Upper lobe of left lung (tissue), 6 donors: Measurements from ENCODE around the gene CSNK1A1L. TPM values are rescaled to one million over a fixed set of nuclear protein-coding genes. Genes with fewer than 3 reads are reported as not detected.

Experiments
- ATAC-seq, 2 donors: fragments of 200-7000 bp; cut with Tn5 transposase; one replicate each; pipeline ENCODE4 v1.9.1; 2022; ENCODE audit warnings: mild to moderate bottlenecking in 2 of 2, moderate library complexity in 2 of 2; ENCODE audit not compliant: low FRiP score in 2 of 2
- DNase-seq, 2 donors: peaks; one replicate each; pipeline ENCODE4 v3.0.0-alpha.2; 2019 to 2020
- H3K27ac ChIP-seq, 4 donors: fragments of 200-600 bp; sonication (generic); one replicate each; pipeline ENCODE4 v1.5.1; 2016 to 2019
- H3K27me3 ChIP-seq, 4 donors: fragments of 200-600 bp; sonication (generic); one replicate each; pipeline ENCODE4 v1.5.1; 2017 to 2019
- H3K36me3 ChIP-seq, 4 donors: fragments of 200-600 bp; sonication (generic); one replicate each; pipeline ENCODE4 v1.5.1; 2016 to 2019
- H3K4me1 ChIP-seq, 4 donors: fragments of 200-600 bp; sonication (generic); one replicate each; pipeline ENCODE4 v1.5.1; 2018 to 2019
- H3K4me3 ChIP-seq, 4 donors: fragments of 200-600 bp; sonication (generic); one replicate each; pipeline ENCODE4 v1.5.1; 2017 to 2019; ENCODE audit warnings: mild to moderate bottlenecking in 2 of 4, moderate library complexity in 1 of 4
- H3K9me3 ChIP-seq, 4 donors: fragments of 200-600 bp; sonication (generic); one replicate each; pipeline ENCODE4 v1.5.1; 2018 to 2019
- CTCF ChIP-seq, 6 experiments: fragments of 450-650 bp in 4 of 6; fragments of 200-600 bp in 2 of 6; sonication (generic) in 2 of 6; IDR thresholded peaks; one replicate each; pipeline ENCODE4 v1.5.1; 2016 to 2019; ENCODE audit warnings: antibody characterized with exemption in 6 of 6
- EP300 ChIP-seq, 4 donors: sonication (generic); formaldehyde crosslinking; IDR thresholded peaks; one replicate each; pipeline ENCODE4 v1.5.1; 2017; ENCODE audit warnings: antibody characterized with exemption in 4 of 4, control low read depth in 2 of 4
- POLR2A ChIP-seq, 4 donors: fragments of 450-650 bp; IDR thresholded peaks; one replicate each; pipeline ENCODE4 v1.5.1; 2016 to 2017; ENCODE audit warnings: antibody characterized with exemption in 4 of 4, mild to moderate bottlenecking in 2 of 4
- POLR2AphosphoS5 ChIP-seq, 2 donors: sonication (generic); formaldehyde crosslinking; IDR thresholded peaks; one replicate each; pipeline ENCODE4 v1.5.1; 2017; ENCODE audit warnings: antibody characterized with exemption in 2 of 2
- WGBS, 2 donors: methylation state at CpG; one replicate each; pipeline ENCODE4 v1.1.5; 2017 to 2018; 5-methylcytosine and 5-hydroxymethylcytosine counted together
- total RNA-seq, 6 donors: library from RNA; depleted of rRNA in 4 of 6; stranded (reverse); fragments of >200 nt in 4 of 6; gene quantifications; one replicate each; pipeline versions ENCODE4 v1.1.0 to v1.2.1, GENCODE V29; 2016 to 2021
- donor health status: DM: no; HTN: no; CAD: no; lungs with moderate emphysema.
- donor health status: DM: no; HTN: yes; CAD: no; lungs with severe emphysema.

CSNK1A1L gene
- total RNA-seq, 6 donors from 2014 or later: not detected

DNA sequence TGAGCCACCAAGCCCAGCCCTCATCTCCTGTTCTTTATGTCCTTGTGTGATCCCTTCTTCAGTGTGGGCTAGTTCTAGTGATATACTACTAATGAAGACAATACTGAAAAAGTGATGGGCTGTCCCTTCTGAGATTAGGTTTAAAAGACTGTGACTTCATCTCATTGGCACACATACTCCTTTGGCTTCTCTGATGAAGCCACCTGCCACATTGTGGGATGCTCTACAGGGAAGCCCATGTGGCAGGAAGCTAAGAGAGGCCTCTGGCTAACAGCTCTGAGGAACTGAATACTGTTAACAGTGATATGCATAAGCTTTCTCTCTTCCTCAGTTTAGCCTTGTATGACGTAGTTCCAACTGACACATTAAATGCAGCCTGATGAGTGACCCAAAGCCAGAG, 13.6 kb downstream of the CSNK1A1L start:
- DNase-seq (no peak), ATAC-seq (no peak)
- no peaks in the 10 kb centered on the region for H3K9me3 ChIP-seq
- H3K4me1 ChIP-seq: no peaks in the 10 kb centered on the region
- H3K27ac ChIP-seq: peak overlapping the region in 2 of 4 donors; percentile 33 to 73
- no peak overlapping the region for H3K4me3 ChIP-seq
- H3K36me3 ChIP-seq: no peaks in the 10 kb centered on the region
- TF ChIP-seq EP300 (IDR thresholded peaks at IDR 0.05): no peak
- TF ChIP-seq POLR2AphosphoS5 (IDR thresholded peaks at IDR 0.05): no peak
- TF ChIP-seq CTCF (IDR thresholded peaks at IDR 0.05): no peak
- no peak for TF ChIP-seq POLR2A (IDR thresholded peaks at IDR 0.05)
- no peaks in the 10 kb centered on the region for H3K27me3 ChIP-seq
- WGBS, 2 donors: 64 to 91% methylated on average over 1 of the region's 1 CpG

GRCh38 chr13:37090912-37091311, 14.6 kb downstream of the CSNK1A1L start:
- H3K9me3 ChIP-seq: no peaks in the 10 kb centered on the region
- H3K36me3 ChIP-seq: no peaks in the 10 kb centered on the region
- no peaks in the 10 kb centered on the region for H3K4me1 ChIP-seq
- DNase-seq (peak; percentile 27 to 44), ATAC-seq (peak; percentile 26 to 55)
- H3K27ac ChIP-seq: peak overlapping the region in 3 of 4 donors; percentile 16 to 73 (median 33)
- no peaks in the 10 kb centered on the region for H3K27me3 ChIP-seq
- 65 to 88% methylated on average over 2 of the region's 2 CpGs for WGBS, 2 donors
- peak overlapping the region in 1 of 4 donors; percentile 9 for H3K4me3 ChIP-seq
- peak in 1 of 2 donors; percentile 57 for TF ChIP-seq POLR2AphosphoS5 (IDR thresholded peaks at IDR 0.05)
- TF ChIP-seq EP300 (IDR thresholded peaks at IDR 0.05): no peak

DNA sequence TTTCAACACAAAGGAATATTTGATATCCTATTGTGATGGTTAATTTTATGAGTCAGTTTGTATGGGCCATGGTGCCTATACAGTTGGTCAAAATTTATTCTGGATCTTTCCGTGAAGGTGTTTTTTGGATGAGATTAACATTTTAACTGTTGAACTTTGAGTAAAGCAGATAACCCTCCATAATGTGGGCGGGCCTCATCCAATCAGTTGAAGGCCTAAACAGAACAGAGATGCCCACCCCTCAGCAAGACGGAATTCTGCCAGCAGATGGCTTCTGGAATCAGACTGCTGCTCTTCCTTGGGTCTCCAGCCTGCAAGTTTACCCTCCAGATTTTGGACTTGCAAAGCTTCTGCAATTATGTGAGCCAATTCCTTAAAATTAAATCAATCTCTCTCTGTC, 16.0 kb downstream of the CSNK1A1L start:
- no peak for TF ChIP-seq EP300 (IDR thresholded peaks at IDR 0.05)
- TF ChIP-seq POLR2AphosphoS5 (IDR thresholded peaks at IDR 0.05): no peak
- TF ChIP-seq POLR2A (IDR thresholded peaks at IDR 0.05): no peak
- no peak for TF ChIP-seq CTCF (IDR thresholded peaks at IDR 0.05)
- no peaks in the 10 kb centered on the region for H3K4me1 ChIP-seq
- H3K36me3 ChIP-seq: no peaks in the 10 kb centered on the region
- H3K27ac ChIP-seq: peak overlapping the region in 1 of 4 donors; percentile 75
- WGBS, 2 donors: 85 to 96% methylated on average over 3 of the region's 3 CpGs
- DNase-seq (no peak), ATAC-seq (no peak)
- H3K9me3 ChIP-seq: no peaks in the 10 kb centered on the region
- H3K4me3 ChIP-seq: no peak overlapping the region
- no peaks in the 10 kb centered on the region for H3K27me3 ChIP-seq

DNA sequence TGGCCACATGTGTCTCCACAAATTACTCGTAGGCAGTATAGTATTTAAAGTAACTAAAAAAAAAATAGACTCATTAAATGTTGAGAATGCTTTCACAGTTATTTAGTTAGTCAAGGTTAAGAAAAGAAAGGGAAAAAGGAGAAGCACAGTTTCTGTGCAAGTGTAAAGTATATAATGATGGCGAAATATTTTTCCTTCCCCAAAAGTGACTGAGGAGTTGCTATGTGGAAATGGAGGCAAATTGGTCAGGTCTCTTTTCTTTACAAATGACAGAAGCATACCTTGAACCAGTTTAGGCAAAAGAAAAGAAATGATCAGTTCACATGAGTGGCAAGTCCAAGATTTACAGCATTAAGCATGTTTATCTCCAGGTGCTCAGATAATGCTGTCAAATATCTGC, 18.0 kb downstream of the CSNK1A1L start:
- ATAC-seq: no peak

DNA sequence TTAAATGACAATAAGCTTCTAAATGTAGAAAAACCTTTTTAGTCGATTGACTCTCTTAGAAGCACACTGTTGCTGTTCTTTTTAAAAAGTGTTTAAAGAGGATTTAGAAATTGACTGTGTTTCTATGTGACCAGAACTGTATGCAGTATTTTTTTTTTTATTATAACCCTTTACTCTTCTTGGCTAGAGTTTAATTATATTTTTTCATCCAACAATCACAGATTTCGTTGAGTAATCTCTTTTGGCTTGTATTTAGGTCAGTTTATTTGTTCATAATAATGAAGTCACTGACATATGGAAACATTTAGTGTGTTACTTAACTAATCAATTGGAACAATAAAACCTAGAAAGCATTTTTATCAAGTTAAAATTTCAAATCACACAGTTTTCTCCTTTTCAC, 19.9 kb downstream of the CSNK1A1L start:
- DNase-seq: no peak
- Histone ChIP-seq H3K36me3 (no peaks in the 10 kb centered on the region), H3K27me3 (no peaks in the 10 kb centered on the region), H3K9me3 (no peaks in the 10 kb centered on the region), H3K27ac (no peak overlapping the region), H3K4me1 (no peaks in the 10 kb centered on the region), H3K4me3 (no peak overlapping the region)
- 63 to 74% methylated on average over 2 of the region's 2 CpGs for WGBS, 2 donors
- no peak for ATAC-seq
- TF ChIP-seq POLR2AphosphoS5 (IDR thresholded peaks at IDR 0.05) (no peak), EP300 (IDR thresholded peaks at IDR 0.05) (no peak), POLR2A (IDR thresholded peaks at IDR 0.05) (no peak), CTCF (IDR thresholded peaks at IDR 0.05) (no peak)

More for the DNA sequence above, 18.0 kb downstream of the CSNK1A1L start:
- 61 to 80% methylated on average over 2 of the region's 2 CpGs for WGBS, 2 donors
- DNase-seq: no peak
- Histone ChIP-seq H3K36me3 (no peaks in the 10 kb centered on the region), H3K27ac (peak overlapping the region in 2 of 4 donors; percentile 27 to 75), H3K27me3 (no peaks in the 10 kb centered on the region), H3K4me1 (no peaks in the 10 kb centered on the region), H3K4me3 (no peak overlapping the region), H3K9me3 (no peaks in the 10 kb centered on the region)
- no peak for TF ChIP-seq EP300 (IDR thresholded peaks at IDR 0.05)
- no peak for TF ChIP-seq CTCF (IDR thresholded peaks at IDR 0.05)
- no peak for TF ChIP-seq POLR2AphosphoS5 (IDR thresholded peaks at IDR 0.05)
- TF ChIP-seq POLR2A (IDR thresholded peaks at IDR 0.05): no peak
